ENCODE measurements around the gene ADAMTS16. TPM values are rescaled to one million over a fixed set of nuclear protein-coding genes. Genes with fewer than 3 reads are reported as not detected.

ADAMTS16 gene
- polyA plus RNA-seq, 3 donors: not detected

DNA sequence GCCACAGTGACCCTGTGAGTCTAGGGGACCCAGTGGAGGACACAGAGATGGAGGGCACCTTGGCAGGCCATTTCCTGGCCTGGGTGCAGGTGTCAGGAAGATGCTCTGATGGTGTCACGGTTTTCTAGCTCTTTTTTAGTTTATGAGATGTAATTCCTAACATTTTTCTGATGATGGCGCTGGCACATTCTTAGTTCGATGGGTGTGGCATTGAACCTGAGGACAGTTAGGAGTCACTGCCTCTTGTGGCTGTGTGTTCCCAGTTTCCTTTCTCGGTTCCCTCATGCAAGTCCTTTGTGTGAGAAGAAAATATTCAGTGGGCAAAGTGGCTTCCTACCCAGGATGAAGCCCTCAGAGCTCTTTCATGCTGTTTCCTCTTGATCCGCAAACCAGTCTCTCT, 152.9 kb downstream of the ADAMTS16 start:
- H3K27ac ChIP-seq (ENCODE audit: low read depth in 1 of 2, low read length in 2 of 2): no peak overlapping the region
- intact Hi-C loops (cut with micrococcal nuclease): no loop called here
- H3K4me2 ChIP-seq (replicated peaks; ENCODE audit: extremely low read depth, low read length, poor library complexity, severe bottlenecking): no peak overlapping the region
- no peak for DNase-seq
- TF ChIP-seq, protein P1, sequence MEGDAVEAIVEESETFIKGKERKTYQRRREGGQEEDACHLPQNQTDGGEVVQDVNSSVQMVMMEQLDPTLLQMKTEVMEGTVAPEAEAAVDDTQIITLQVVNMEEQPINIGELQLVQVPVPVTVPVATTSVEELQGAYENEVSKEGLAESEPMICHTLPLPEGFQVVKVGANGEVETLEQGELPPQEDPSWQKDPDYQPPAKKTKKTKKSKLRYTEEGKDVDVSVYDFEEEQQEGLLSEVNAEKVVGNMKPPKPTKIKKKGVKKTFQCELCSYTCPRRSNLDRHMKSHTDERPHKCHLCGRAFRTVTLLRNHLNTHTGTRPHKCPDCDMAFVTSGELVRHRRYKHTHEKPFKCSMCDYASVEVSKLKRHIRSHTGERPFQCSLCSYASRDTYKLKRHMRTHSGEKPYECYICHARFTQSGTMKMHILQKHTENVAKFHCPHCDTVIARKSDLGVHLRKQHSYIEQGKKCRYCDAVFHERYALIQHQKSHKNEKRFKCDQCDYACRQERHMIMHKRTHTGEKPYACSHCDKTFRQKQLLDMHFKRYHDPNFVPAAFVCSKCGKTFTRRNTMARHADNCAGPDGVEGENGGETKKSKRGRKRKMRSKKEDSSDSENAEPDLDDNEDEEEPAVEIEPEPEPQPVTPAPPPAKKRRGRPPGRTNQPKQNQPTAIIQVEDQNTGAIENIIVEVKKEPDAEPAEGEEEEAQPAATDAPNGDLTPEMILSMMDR (IDR thresholded peaks at IDR 0.05): no peak
- H3K27ac Mint-ChIP-seq: no peak overlapping the region
- peaks cover 0 to 3% (median 2%) of the 10 kb centered on the region in 3 donors for H3K27me3 Mint-ChIP-seq (ENCODE audit: low read depth in 3 of 3)
- H4K20me1 ChIP-seq (ENCODE audit: insufficient read depth, low read length): no peaks in the 10 kb centered on the region
- no peak overlapping the region for H2AFZ ChIP-seq (ENCODE audit: insufficient read depth, low read depth, low read length, poor library complexity, severe bottlenecking)
- no peak overlapping the region for H3K4me3 ChIP-seq (replicated peaks in 1 of 3; ENCODE audit: low read depth in 2 of 3, low read length in 3 of 3)
- no peaks in the 10 kb centered on the region for H3K4me1 Mint-ChIP-seq
- no peaks in the 10 kb centered on the region for H3K4me1 ChIP-seq (ENCODE audit: control insufficient read depth in 1 of 2, insufficient read depth in 2 of 2, low read length in 2 of 2)
- H3K4me3 Mint-ChIP-seq: no peak overlapping the region
- no peaks in the 10 kb centered on the region for H3K36me3 Mint-ChIP-seq
- no peaks in the 10 kb centered on the region for H3K79me2 ChIP-seq (ENCODE audit: insufficient read depth, low read length)
- H3K27me3 ChIP-seq (ENCODE audit: control insufficient read depth in 2 of 2, insufficient read depth in 2 of 2, low read length in 2 of 2): no peaks in the 10 kb centered on the region
- H3K36me3 ChIP-seq (replicated peaks in 1 of 2; ENCODE audit: control insufficient read depth in 1 of 2, insufficient read depth in 2 of 2, low read length in 2 of 2): no peaks in the 10 kb centered on the region
- WGBS (ENCODE audit: insufficient coverage): 74% methylated on average over 3 of the region's 5 CpGs
- peaks cover 12 to 34% of the 10 kb centered on the region in 2 donors for H3K9me3 ChIP-seq (replicated peaks in 1 of 2; ENCODE audit: control insufficient read depth in 1 of 2, insufficient read depth in 1 of 2, low read length in 2 of 2)
- H3K9me3 Mint-ChIP-seq: peaks cover 5 to 37% (median 16%) of the 10 kb centered on the region in 7 donors
- H3K9ac ChIP-seq (ENCODE audit: insufficient read depth, low read length, poor library complexity, severe bottlenecking): no peak overlapping the region

DNA sequence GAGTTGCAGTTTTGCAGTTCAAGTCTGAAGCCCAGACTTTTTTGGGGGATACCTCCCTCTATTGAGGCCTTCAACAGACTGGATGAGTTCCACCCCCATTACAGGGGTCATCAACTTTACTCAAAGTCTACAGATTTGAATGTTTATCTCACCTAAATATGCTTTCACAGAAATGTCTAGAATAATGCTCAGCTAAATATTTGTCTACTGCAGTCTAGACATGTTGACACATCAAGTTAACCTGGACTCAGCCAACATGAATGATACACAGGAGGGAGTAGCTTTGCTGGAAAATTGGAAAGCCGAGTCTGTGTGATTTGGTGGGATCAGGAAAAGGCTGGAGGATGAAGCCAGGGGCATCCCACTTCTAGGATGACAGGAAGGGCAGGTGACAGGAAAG, 154.3 kb downstream of the ADAMTS16 start:
- TF ChIP-seq, protein P1 (IDR thresholded peaks at IDR 0.05): no peak
- H3K9me3 ChIP-seq (replicated peaks in 1 of 2; ENCODE audit: control insufficient read depth in 1 of 2, insufficient read depth in 1 of 2, low read length in 2 of 2): peaks cover 17 to 34% of the 10 kb centered on the region in 2 donors
- no peaks in the 10 kb centered on the region for H3K79me2 ChIP-seq (ENCODE audit: insufficient read depth, low read length)
- no peak overlapping the region for H3K4me2 ChIP-seq (replicated peaks; ENCODE audit: extremely low read depth, low read length, poor library complexity, severe bottlenecking)
- intact Hi-C loops (cut with micrococcal nuclease): no loop called here
- no peaks in the 10 kb centered on the region for H3K4me1 ChIP-seq (ENCODE audit: control insufficient read depth in 1 of 2, insufficient read depth in 2 of 2, low read length in 2 of 2)
- H2AFZ ChIP-seq (ENCODE audit: insufficient read depth, low read depth, low read length, poor library complexity, severe bottlenecking): no peak overlapping the region
- H3K27ac ChIP-seq (ENCODE audit: low read depth in 1 of 2, low read length in 2 of 2): no peak overlapping the region
- H3K4me3 ChIP-seq (replicated peaks in 1 of 3; ENCODE audit: low read depth in 2 of 3, low read length in 3 of 3): no peak overlapping the region
- Mint-ChIP-seq H3K36me3 (no peaks in the 10 kb centered on the region), H3K27me3 (ENCODE audit: low read depth in 3 of 3) (peaks cover 0 to 2% (median 0%) of the 10 kb centered on the region in 3 donors), H3K4me3 (no peak overlapping the region), H3K4me1 (no peaks in the 10 kb centered on the region), H3K9me3 (peaks cover 6 to 38% (median 18%) of the 10 kb centered on the region in 7 donors), H3K27ac (no peak overlapping the region)
- DNase-seq: no peak
- no peaks in the 10 kb centered on the region for H4K20me1 ChIP-seq (ENCODE audit: insufficient read depth, low read length)
- no CpG with 5 or more reads among the region's 1 CpG for WGBS (ENCODE audit: insufficient coverage)
- no peak overlapping the region for H3K9ac ChIP-seq (ENCODE audit: insufficient read depth, low read length, poor library complexity, severe bottlenecking)
- H3K27me3 ChIP-seq (ENCODE audit: control insufficient read depth in 2 of 2, insufficient read depth in 2 of 2, low read length in 2 of 2): no peaks in the 10 kb centered on the region
- H3K36me3 ChIP-seq (replicated peaks in 1 of 2; ENCODE audit: control insufficient read depth in 1 of 2, insufficient read depth in 2 of 2, low read length in 2 of 2): no peaks in the 10 kb centered on the region
